ENCODE measurements around the gene ROR1.

DNA sequence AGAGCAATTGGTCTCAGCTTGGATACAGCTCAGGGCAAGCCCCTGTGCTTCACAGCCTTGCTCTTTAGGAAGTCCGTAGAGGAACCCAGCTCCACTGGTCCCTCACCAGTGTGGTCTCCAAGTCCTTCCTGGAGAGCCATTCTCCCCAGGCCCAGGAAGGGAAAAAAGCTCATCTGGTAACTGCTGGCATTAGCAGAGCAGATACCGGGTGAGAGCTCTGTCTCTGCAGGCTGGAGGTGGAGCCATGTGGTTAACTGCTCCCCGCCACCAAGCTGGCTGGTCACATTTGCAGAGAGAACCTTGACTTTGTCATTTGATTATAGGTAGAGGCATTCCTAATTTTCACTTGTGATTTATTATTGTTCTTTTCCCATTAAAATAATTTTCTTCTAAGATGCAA, 169.6 kb downstream of the ROR1 start:
- TF ChIP-seq TCF4 (CRISPR knock-in tag; IDR thresholded peaks at IDR 0.05; ENCODE audit: borderline replicate concordance) = no peak
- TF ChIP-seq, protein P1, sequence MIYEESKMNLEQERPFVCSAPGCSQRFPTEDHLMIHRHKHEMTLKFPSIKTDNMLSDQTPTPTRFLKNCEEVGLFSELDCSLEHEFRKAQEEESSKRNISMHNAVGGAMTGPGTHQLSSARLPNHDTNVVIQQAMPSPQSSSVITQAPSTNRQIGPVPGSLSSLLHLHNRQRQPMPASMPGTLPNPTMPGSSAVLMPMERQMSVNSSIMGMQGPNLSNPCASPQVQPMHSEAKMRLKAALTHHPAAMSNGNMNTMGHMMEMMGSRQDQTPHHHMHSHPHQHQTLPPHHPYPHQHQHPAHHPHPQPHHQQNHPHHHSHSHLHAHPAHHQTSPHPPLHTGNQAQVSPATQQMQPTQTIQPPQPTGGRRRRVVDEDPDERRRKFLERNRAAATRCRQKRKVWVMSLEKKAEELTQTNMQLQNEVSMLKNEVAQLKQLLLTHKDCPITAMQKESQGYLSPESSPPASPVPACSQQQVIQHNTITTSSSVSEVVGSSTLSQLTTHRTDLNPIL (CRISPR knock-in tag; IDR thresholded peaks at IDR 0.05; ENCODE audit: low read depth) = no peak
- no peak for TF ChIP-seq ZFP3 (CRISPR knock-in tag; IDR thresholded peaks at IDR 0.05)
- TF ChIP-seq ESRRG (CRISPR knock-in tag; IDR thresholded peaks at IDR 0.05) = no peak
- TF ChIP-seq, protein P2, sequence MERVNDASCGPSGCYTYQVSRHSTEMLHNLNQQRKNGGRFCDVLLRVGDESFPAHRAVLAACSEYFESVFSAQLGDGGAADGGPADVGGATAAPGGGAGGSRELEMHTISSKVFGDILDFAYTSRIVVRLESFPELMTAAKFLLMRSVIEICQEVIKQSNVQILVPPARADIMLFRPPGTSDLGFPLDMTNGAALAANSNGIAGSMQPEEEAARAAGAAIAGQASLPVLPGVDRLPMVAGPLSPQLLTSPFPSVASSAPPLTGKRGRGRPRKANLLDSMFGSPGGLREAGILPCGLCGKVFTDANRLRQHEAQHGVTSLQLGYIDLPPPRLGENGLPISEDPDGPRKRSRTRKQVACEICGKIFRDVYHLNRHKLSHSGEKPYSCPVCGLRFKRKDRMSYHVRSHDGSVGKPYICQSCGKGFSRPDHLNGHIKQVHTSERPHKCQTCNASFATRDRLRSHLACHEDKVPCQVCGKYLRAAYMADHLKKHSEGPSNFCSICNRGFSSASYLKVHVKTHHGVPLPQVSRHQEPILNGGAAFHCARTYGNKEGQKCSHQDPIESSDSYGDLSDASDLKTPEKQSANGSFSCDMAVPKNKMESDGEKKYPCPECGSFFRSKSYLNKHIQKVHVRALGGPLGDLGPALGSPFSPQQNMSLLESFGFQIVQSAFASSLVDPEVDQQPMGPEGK (CRISPR knock-in tag; IDR thresholded peaks at IDR 0.05; ENCODE audit: borderline replicate concordance) = no peak
- TF ChIP-seq ISL1 (CRISPR knock-in tag; IDR thresholded peaks at IDR 0.05) = no peak

Data from SK-N-SH treated with all-trans-retinoic acid at 6 μM for 48 hours (cell line).